SU-DHL-6 (cell line): Measurements from ENCODE around the gene WWOX.

Source experiments
- EZH2phosphoT487 ChIP-seq: fragments of 200-600 bp; sonication (generic), shearing (Covaris generic); conservative IDR thresholded peaks from 2 replicates; pipeline ENCODE4 v1.6.1; 2018; ENCODE audit warnings: mild to moderate bottlenecking, antibody characterized with exemption, low read length, moderate library complexity, mixed read lengths
- TF ChIP-seq, protein P1 (sequence below): fragments of 200-600 bp; sonication (generic); IDR thresholded peaks from one replicate; pipeline ENCODE4 v1.5.1; 2017; ENCODE audit warnings: antibody characterized with exemption, mild to moderate bottlenecking, low read length, moderate library complexity; ENCODE audit not compliant: insufficient read depth, poor library complexity, severe bottlenecking

DNA sequence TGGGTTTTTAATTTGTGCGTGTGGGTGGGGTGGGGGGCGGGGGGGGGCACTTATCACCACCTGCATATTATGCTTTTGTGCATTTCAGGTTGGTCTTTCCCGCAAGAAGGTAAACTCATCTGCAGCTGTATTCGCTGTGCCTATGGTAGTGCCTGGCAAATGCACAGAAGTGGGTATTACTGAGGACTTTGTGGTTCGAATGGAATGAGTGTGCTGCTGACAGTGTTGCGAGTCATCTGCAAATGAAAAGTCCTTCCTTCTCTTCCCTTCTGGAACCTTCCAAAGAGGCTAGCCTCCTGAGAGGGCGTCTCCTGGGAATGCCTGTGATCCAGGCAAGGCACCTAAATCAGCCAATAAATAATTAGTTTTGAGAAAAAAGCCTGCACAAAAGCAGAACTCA lies 968.1 kb downstream of the WWOX start:
- TF ChIP-seq, protein P1, sequence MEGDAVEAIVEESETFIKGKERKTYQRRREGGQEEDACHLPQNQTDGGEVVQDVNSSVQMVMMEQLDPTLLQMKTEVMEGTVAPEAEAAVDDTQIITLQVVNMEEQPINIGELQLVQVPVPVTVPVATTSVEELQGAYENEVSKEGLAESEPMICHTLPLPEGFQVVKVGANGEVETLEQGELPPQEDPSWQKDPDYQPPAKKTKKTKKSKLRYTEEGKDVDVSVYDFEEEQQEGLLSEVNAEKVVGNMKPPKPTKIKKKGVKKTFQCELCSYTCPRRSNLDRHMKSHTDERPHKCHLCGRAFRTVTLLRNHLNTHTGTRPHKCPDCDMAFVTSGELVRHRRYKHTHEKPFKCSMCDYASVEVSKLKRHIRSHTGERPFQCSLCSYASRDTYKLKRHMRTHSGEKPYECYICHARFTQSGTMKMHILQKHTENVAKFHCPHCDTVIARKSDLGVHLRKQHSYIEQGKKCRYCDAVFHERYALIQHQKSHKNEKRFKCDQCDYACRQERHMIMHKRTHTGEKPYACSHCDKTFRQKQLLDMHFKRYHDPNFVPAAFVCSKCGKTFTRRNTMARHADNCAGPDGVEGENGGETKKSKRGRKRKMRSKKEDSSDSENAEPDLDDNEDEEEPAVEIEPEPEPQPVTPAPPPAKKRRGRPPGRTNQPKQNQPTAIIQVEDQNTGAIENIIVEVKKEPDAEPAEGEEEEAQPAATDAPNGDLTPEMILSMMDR: no peak
- no peak for TF ChIP-seq EZH2phosphoT487
